HG02571 (cell line): ENCODE measurements around the gene LIMS1.
"Not testable (repeated sequence)": the region's sequence is repeated elsewhere in the genome, so short reads cannot be mapped to it uniquely, and the experiment has no call there.

Experiments used
- ATAC-seq: cut with Tn5 transposase; IDR thresholded peaks from one replicate; pipeline ENCODE4 v1.9.1; 2021; ENCODE audit warnings: mild to moderate bottlenecking, moderate library complexity; ENCODE audit not compliant: unreplicated experiment

LIMS1 gene

GRCh38 chr2:108630567-108631405, 96.5 kb downstream of the LIMS1 start:
- no peak for ATAC-seq

- ATAC-seq = no peak
These were observed 98.3 kb downstream of the LIMS1 start for GRCh38 chr2:108632332-108633160.

GRCh38 chr2:108633409-108633808, 99.1 kb downstream of the LIMS1 start:
- no peak for ATAC-seq

GRCh38 chr2:108634011-108634410, 99.7 kb downstream of the LIMS1 start:
- no peak for ATAC-seq

- no peak for ATAC-seq
These were observed 100.4 kb downstream of the LIMS1 start for GRCh38 chr2:108634576-108635160.

- ATAC-seq = peak; percentile 11
These were observed 101.5 kb downstream of the LIMS1 start for GRCh38 chr2:108635630-108636354.

- ATAC-seq = no peak
These were observed 103.0 kb downstream of the LIMS1 start for GRCh38 chr2:108637304-108637669.

GRCh38 chr2:108640731-108641130, 106.5 kb downstream of the LIMS1 start:
- no peak for ATAC-seq

- ATAC-seq = no peak
These were observed 107.5 kb downstream of the LIMS1 start for GRCh38 chr2:108641756-108642155.

- no peak for ATAC-seq
These were observed 109.1 kb downstream of the LIMS1 start for GRCh38 chr2:108643261-108643849.

- not testable (repeated sequence) for ATAC-seq
These were observed 109.6 kb downstream of the LIMS1 start for GRCh38 chr2:108643862-108644261.

- ATAC-seq = not testable (repeated sequence)
These were observed 110.2 kb downstream of the LIMS1 start for GRCh38 chr2:108644446-108644845.

- ATAC-seq = not testable (repeated sequence)
These were observed 114.5 kb downstream of the LIMS1 start for GRCh38 chr2:108648796-108649195.

GRCh38 chr2:108650465-108650864, 116.2 kb downstream of the LIMS1 start:
- not testable (repeated sequence) for ATAC-seq

- not testable (repeated sequence) for ATAC-seq
These were observed 117.2 kb downstream of the LIMS1 start for GRCh38 chr2:108651468-108651867.

- ATAC-seq = peak; percentile 89
These were observed 118.1 kb downstream of the LIMS1 start for GRCh38 chr2:108652187-108652931.

GRCh38 chr2:108653425-108653824, 119.2 kb downstream of the LIMS1 start:
- not testable (repeated sequence) for ATAC-seq

- not testable (repeated sequence) for ATAC-seq
These were observed 119.6 kb downstream of the LIMS1 start for GRCh38 chr2:108653849-108654248.

- ATAC-seq = not testable (repeated sequence)
These were observed 120.4 kb downstream of the LIMS1 start for GRCh38 chr2:108654521-108655125.
